Ecto neural progenitor cell (in vitro differentiated cells): ENCODE results near the gene CCDC136.

Source experiments
- DNase-seq: peaks from one replicate; pipeline ENCODE4 v3.0.0-alpha.2; 2018; ENCODE audit warnings: low spot score

CCDC136 gene

GRCh38 chr7:128777156-128778123 lies 14.3 kb upstream of the CCDC136 start:
- no peak for DNase-seq

GRCh38 chr7:128778946-128779345 lies 12.8 kb upstream of the CCDC136 start:
- no peak for DNase-seq

GRCh38 chr7:128781126-128781525 lies 10.6 kb upstream of the CCDC136 start:
- DNase-seq = no peak

GRCh38 chr7:128781851-128782250 lies 9.9 kb upstream of the CCDC136 start:
- DNase-seq = no peak

GRCh38 chr7:128783143-128783861 lies 8.5 kb upstream of the CCDC136 start:
- peak; percentile 87 for DNase-seq

- DNase-seq = no peak
Observed at GRCh38 chr7:128785738-128786137, 6.0 kb upstream of the CCDC136 start.

GRCh38 chr7:128788446-128789412 lies 3.0 kb upstream of the CCDC136 start:
- DNase-seq = no peak

GRCh38 chr7:128790315-128791041 lies 1.3 kb upstream of the CCDC136 start:
- DNase-seq = peak; percentile 73

- peak; percentile 60 for DNase-seq
Observed at GRCh38 chr7:128791972-128792327, 182 bp downstream of the CCDC136 start.

GRCh38 chr7:128792471-128793180 lies 858 bp downstream of the CCDC136 start:
- DNase-seq = no peak

GRCh38 chr7:128793181-128793547 lies 1.4 kb downstream of the CCDC136 start:
- DNase-seq = no peak

- DNase-seq = no peak
Observed at GRCh38 chr7:128794020-128794419, 2.3 kb downstream of the CCDC136 start.

- DNase-seq = no peak
Observed at GRCh38 chr7:128794436-128794835, 2.7 kb downstream of the CCDC136 start.

- DNase-seq = no peak
Observed at GRCh38 chr7:128795129-128795528, 3.4 kb downstream of the CCDC136 start.

- no peak for DNase-seq
Observed at GRCh38 chr7:128796327-128796726, 4.6 kb downstream of the CCDC136 start.

- DNase-seq = no peak
Observed at GRCh38 chr7:128799451-128799850, 7.7 kb downstream of the CCDC136 start.

GRCh38 chr7:128800567-128800966 lies 8.8 kb downstream of the CCDC136 start:
- no peak for DNase-seq

- DNase-seq = no peak
Observed at GRCh38 chr7:128801003-128801402, 9.2 kb downstream of the CCDC136 start.

- no peak for DNase-seq
Observed at GRCh38 chr7:128801667-128802418, 10.1 kb downstream of the CCDC136 start.

GRCh38 chr7:128804484-128804883 lies 12.7 kb downstream of the CCDC136 start:
- no peak for DNase-seq
